SU-DHL-6 (cell line): Measurements from ENCODE around the gene SCTR.

Source experiments
- EZH2phosphoT487 ChIP-seq: fragments of 200-600 bp; sonication (generic), shearing (Covaris generic); conservative IDR thresholded peaks from 2 replicates; pipeline ENCODE4 v1.6.1; 2018; ENCODE audit warnings: mild to moderate bottlenecking, antibody characterized with exemption, low read length, moderate library complexity, mixed read lengths
- TF ChIP-seq, protein P1 (sequence below): fragments of 200-600 bp; sonication (generic); IDR thresholded peaks from one replicate; pipeline ENCODE4 v1.5.1; 2017; ENCODE audit warnings: antibody characterized with exemption, mild to moderate bottlenecking, low read length, moderate library complexity; ENCODE audit not compliant: insufficient read depth, poor library complexity, severe bottlenecking

DNA sequence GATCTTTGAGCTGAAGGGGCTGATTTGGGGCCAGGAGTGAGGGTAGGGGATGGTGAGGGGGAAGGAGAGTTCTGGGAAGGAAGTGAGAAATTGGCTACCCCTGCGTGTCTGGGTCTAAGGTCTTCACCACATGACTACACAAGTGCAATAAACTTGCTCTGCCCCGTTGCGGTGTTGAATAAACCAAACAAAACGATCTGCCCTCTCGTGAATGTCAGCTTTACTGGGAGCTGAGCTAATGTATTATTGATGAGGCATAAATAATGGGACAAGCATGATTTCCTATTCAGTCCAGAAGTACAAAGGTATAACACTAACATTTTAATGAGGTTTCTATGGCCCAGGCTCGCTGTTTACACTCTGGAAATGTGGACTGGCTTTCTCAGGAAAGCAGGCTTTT lies 11.9 kb upstream of the SCTR start:
- TF ChIP-seq, protein P1, sequence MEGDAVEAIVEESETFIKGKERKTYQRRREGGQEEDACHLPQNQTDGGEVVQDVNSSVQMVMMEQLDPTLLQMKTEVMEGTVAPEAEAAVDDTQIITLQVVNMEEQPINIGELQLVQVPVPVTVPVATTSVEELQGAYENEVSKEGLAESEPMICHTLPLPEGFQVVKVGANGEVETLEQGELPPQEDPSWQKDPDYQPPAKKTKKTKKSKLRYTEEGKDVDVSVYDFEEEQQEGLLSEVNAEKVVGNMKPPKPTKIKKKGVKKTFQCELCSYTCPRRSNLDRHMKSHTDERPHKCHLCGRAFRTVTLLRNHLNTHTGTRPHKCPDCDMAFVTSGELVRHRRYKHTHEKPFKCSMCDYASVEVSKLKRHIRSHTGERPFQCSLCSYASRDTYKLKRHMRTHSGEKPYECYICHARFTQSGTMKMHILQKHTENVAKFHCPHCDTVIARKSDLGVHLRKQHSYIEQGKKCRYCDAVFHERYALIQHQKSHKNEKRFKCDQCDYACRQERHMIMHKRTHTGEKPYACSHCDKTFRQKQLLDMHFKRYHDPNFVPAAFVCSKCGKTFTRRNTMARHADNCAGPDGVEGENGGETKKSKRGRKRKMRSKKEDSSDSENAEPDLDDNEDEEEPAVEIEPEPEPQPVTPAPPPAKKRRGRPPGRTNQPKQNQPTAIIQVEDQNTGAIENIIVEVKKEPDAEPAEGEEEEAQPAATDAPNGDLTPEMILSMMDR = no peak
- no peak for TF ChIP-seq EZH2phosphoT487
